ENCODE measurements around the gene SATL1.
"Not testable (repeated sequence)": the region's sequence is repeated elsewhere in the genome, so short reads cannot be mapped to it uniquely, and the experiment has no call there.

SATL1 gene

GRCh38 chrX:85113746-85114145 is 129.8 kb downstream of the SATL1 start:
- no peaks in the 10 kb centered on the region for H3K27me3 ChIP-seq (ENCODE audit: control insufficient read depth, insufficient read depth, low read length, poor library complexity, severe bottlenecking)
- H3K36me3 ChIP-seq (ENCODE audit: control insufficient read depth, insufficient read depth, low read length): no peaks in the 10 kb centered on the region
- WGBS, 2 experiments: 92 to 96% methylated on average over 2 of the region's 2 CpGs
- H3K9me3 ChIP-seq (ENCODE audit: control insufficient read depth, low read length): no peaks in the 10 kb centered on the region
- no peaks in the 10 kb centered on the region for H3K4me1 ChIP-seq (ENCODE audit: control insufficient read depth, insufficient read depth, low read length)
- no peak overlapping the region for H3K27ac ChIP-seq (ENCODE audit: insufficient read depth, low read depth, low read length, poor library complexity, severe bottlenecking)
- H3K4me3 ChIP-seq (ENCODE audit: insufficient read depth, low read depth, low read length): no peak overlapping the region

DNA sequence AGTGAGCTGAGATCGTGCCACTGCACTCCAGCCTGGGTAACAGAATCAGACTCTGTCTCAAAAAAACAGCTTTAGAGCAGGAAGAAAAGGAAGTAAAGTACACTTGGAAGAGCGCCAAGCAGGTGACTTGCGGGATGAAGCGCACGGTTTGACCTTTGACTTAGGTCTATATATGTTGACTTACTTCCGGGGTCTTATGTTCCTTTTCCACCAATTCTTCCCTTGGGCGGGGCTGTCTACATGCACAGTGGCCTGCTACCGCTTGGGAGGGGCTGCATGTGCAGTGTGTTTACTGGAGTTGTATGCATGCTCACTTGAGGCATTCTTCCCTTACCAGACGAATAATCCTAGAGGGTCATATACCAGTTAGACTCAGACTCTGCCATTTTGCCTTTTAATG is 131.3 kb downstream of the SATL1 start:
- no peak overlapping the region for H3K27ac ChIP-seq (ENCODE audit: insufficient read depth, low read depth, low read length, poor library complexity, severe bottlenecking)
- H3K9me3 ChIP-seq (ENCODE audit: control insufficient read depth, low read length): no peaks in the 10 kb centered on the region
- H3K27me3 ChIP-seq (ENCODE audit: control insufficient read depth, insufficient read depth, low read length, poor library complexity, severe bottlenecking): no peaks in the 10 kb centered on the region
- no peaks in the 10 kb centered on the region for H3K4me1 ChIP-seq (ENCODE audit: control insufficient read depth, insufficient read depth, low read length)
- no peak overlapping the region for H3K4me3 ChIP-seq (ENCODE audit: insufficient read depth, low read depth, low read length)
- WGBS, 2 experiments: 93 to 98% methylated on average over 8 to 9 of the region's 9 CpGs
- H3K36me3 ChIP-seq (ENCODE audit: control insufficient read depth, insufficient read depth, low read length): no peaks in the 10 kb centered on the region

- Histone ChIP-seq H3K4me3 (ENCODE audit: insufficient read depth, low read depth, low read length) (no peak overlapping the region), H3K27ac (ENCODE audit: insufficient read depth, low read depth, low read length, poor library complexity, severe bottlenecking) (no peak overlapping the region), H3K9me3 (ENCODE audit: control insufficient read depth, low read length) (no peaks in the 10 kb centered on the region), H3K27me3 (ENCODE audit: control insufficient read depth, insufficient read depth, low read length, poor library complexity, severe bottlenecking) (no peaks in the 10 kb centered on the region), H3K36me3 (ENCODE audit: control insufficient read depth, insufficient read depth, low read length) (no peaks in the 10 kb centered on the region), H3K4me1 (ENCODE audit: control insufficient read depth, insufficient read depth, low read length) (no peaks in the 10 kb centered on the region)
- WGBS, 2 experiments: no CpG with 5 or more reads among the region's 2 CpGs
Observed at GRCh38 chrX:85111347-85111746, 132.2 kb downstream of the SATL1 start.

DNA sequence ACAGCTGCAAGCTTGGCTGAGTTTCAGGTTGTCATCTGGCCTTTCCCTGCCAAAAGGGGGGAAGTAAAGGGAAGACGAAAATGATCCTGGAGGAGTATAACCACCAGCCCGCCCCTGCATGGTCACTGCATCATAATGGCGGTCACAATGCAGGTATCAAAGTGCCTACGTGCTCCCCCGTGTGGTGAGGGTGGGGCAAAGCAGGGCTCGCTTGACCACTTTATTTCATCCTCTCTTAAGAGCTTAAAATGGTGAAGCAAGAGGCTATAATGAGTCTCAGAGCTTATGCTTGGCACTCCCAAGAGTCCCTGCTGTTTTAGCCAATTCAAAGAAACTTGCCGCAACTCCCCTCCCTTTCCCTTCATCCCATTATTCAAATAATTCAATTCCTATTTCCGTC is 134.3 kb downstream of the SATL1 start:
- H3K9me3 ChIP-seq (ENCODE audit: control insufficient read depth, low read length): no peaks in the 10 kb centered on the region
- no peaks in the 10 kb centered on the region for H3K27me3 ChIP-seq (ENCODE audit: control insufficient read depth, insufficient read depth, low read length, poor library complexity, severe bottlenecking)
- H3K4me1 ChIP-seq (ENCODE audit: control insufficient read depth, insufficient read depth, low read length): no peaks in the 10 kb centered on the region
- H3K4me3 ChIP-seq (ENCODE audit: insufficient read depth, low read depth, low read length): no peak overlapping the region
- no peaks in the 10 kb centered on the region for H3K36me3 ChIP-seq (ENCODE audit: control insufficient read depth, insufficient read depth, low read length)
- no peak overlapping the region for H3K27ac ChIP-seq (ENCODE audit: insufficient read depth, low read depth, low read length, poor library complexity, severe bottlenecking)
- 65 to 66% methylated on average over 7 to 8 of the region's 8 CpGs for WGBS, 2 experiments

DNA sequence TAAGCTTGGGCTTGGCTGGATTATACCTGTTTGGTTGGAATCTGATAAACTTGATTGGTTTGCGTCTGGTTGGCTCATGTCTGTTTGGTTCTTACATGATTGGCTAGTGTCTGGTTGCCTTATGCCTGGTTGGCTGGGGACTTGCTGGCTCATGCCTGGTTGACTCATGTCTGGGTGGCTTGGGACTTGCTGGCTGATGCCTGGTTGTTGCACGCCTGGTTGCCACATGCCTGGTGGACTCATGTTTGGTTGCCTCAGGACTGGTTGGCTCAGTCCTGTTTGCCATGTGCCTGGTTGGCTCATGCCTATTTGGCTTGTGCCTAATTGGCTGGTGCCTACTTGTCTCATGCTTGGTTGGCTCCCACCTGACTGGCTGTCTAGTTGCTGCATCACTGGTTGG is 135.4 kb downstream of the SATL1 start:
- 99 to 100% methylated on average over 2 of the region's 2 CpGs for WGBS, 2 experiments
- Histone ChIP-seq H3K36me3 (ENCODE audit: control insufficient read depth, insufficient read depth, low read length) (no peaks in the 10 kb centered on the region), H3K4me3 (ENCODE audit: insufficient read depth, low read depth, low read length) (no peak overlapping the region), H3K27me3 (ENCODE audit: control insufficient read depth, insufficient read depth, low read length, poor library complexity, severe bottlenecking) (no peaks in the 10 kb centered on the region), H3K4me1 (ENCODE audit: control insufficient read depth, insufficient read depth, low read length) (no peaks in the 10 kb centered on the region), H3K27ac (ENCODE audit: insufficient read depth, low read depth, low read length, poor library complexity, severe bottlenecking) (no peak overlapping the region), H3K9me3 (ENCODE audit: control insufficient read depth, low read length) (no peaks in the 10 kb centered on the region)

DNA sequence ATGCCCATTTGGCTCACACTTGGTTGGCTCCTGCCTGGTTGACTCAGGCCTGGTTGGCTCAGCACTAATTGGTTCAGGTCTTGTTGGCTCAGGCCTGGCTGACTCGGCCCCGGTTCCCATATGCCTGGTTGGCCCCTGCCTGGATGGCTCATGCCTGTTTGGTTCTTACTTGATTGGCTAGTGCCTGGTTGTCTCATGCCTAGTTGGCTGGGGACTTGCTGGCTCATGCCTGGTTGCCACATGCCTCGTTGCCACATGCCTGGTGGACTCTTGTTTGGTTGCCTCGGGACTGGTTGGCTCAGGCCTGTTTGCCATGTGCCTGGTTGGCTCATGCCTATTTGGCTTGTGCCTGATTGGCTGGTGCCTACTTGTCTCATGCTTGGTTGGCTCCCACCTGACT is 136.2 kb downstream of the SATL1 start:
- Histone ChIP-seq H3K36me3 (ENCODE audit: control insufficient read depth, insufficient read depth, low read length) (no peaks in the 10 kb centered on the region), H3K27me3 (ENCODE audit: control insufficient read depth, insufficient read depth, low read length, poor library complexity, severe bottlenecking) (no peaks in the 10 kb centered on the region), H3K9me3 (ENCODE audit: control insufficient read depth, low read length) (no peaks in the 10 kb centered on the region), H3K4me3 (ENCODE audit: insufficient read depth, low read depth, low read length) (no peak overlapping the region), H3K27ac (ENCODE audit: insufficient read depth, low read depth, low read length, poor library complexity, severe bottlenecking) (no peak overlapping the region), H3K4me1 (ENCODE audit: control insufficient read depth, insufficient read depth, low read length) (no peaks in the 10 kb centered on the region)
- WGBS, 2 experiments: 85 to 89% methylated on average over 4 of the region's 4 CpGs

GRCh38 chrX:85089321-85089840 is 154.2 kb downstream of the SATL1 start:
- no peaks in the 10 kb centered on the region for H3K27me3 ChIP-seq (ENCODE audit: control insufficient read depth, insufficient read depth, low read length, poor library complexity, severe bottlenecking)
- H3K27ac ChIP-seq (ENCODE audit: insufficient read depth, low read depth, low read length, poor library complexity, severe bottlenecking): no peak overlapping the region
- H3K36me3 ChIP-seq (ENCODE audit: control insufficient read depth, insufficient read depth, low read length): no peaks in the 10 kb centered on the region
- H3K9me3 ChIP-seq (ENCODE audit: control insufficient read depth, low read length): no peaks in the 10 kb centered on the region
- H3K4me3 ChIP-seq (ENCODE audit: insufficient read depth, low read depth, low read length): no peak overlapping the region
- H3K4me1 ChIP-seq (ENCODE audit: control insufficient read depth, insufficient read depth, low read length): no peaks in the 10 kb centered on the region
- WGBS, 2 experiments: 95 to 96% methylated on average over 5 of the region's 5 CpGs

DNA sequence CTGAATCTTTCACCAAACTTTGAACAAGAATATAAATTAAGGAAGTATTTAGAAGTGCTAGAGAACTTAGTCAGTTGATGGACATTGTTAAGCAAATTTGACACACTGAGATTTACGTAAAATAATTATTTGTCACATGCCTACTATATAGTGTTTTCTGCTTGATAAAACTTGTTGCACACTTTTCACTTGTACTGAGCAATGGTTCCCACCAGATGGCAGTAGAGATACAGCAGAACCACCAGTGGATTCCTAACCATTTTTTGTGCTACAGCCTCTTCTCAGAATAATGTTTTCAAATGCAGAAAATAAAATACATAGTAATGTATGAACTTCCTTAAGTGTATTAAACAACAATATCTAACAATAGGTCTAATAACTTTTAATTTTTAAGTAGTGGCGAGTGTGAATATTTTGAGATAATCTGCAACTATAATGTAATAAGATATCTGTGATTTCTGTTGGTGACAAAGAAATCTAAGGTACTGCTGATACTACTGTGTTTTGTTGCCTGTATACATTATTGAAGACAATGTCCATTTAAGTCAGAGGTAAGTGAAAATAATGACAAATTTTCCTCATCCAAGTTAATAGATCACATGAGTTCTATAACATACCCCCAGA is 158.7 kb downstream of the SATL1 start:
- H3K9me3 ChIP-seq (ENCODE audit: control insufficient read depth, low read length): no peaks in the 10 kb centered on the region
- no peaks in the 10 kb centered on the region for H3K4me1 ChIP-seq (ENCODE audit: control insufficient read depth, insufficient read depth, low read length)
- H3K4me3 ChIP-seq (ENCODE audit: insufficient read depth, low read depth, low read length): no peak overlapping the region
- no peaks in the 10 kb centered on the region for H3K27me3 ChIP-seq (ENCODE audit: control insufficient read depth, insufficient read depth, low read length, poor library complexity, severe bottlenecking)
- H3K36me3 ChIP-seq (ENCODE audit: control insufficient read depth, insufficient read depth, low read length): no peaks in the 10 kb centered on the region
- no CpG with 5 or more reads among the region's 2 CpGs for WGBS, 2 experiments
- no peak overlapping the region for H3K27ac ChIP-seq (ENCODE audit: insufficient read depth, low read depth, low read length, poor library complexity, severe bottlenecking)

DNA sequence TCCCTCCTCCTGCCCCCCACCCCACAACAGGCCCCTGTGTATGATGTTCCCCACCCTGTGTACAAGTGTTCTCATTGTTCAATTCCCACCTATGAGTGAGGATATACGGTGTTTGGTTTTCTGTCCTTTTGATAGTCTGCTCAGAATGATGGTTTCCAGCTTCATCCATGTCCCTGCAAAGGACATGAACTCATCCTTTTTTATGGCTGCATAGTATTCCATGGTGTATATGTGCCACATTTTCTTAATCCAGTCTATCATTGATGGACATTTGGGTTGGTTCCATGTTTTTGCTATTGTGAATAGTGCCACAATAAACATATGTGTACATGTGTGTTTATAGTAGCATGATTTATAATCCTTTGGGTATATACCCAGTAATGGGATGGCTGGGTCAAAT is 166.3 kb downstream of the SATL1 start:
- WGBS, 2 experiments: 100% methylated on average over 1 of the region's 1 CpG; no CpG with 5 or more reads in 1 of the 2 experiments
- H3K9me3 ChIP-seq (ENCODE audit: control insufficient read depth, low read length); H3K4me1 ChIP-seq (ENCODE audit: control insufficient read depth, insufficient read depth, low read length); H3K4me3 ChIP-seq (ENCODE audit: insufficient read depth, low read depth, low read length); H3K36me3 ChIP-seq (ENCODE audit: control insufficient read depth, insufficient read depth, low read length); H3K27me3 ChIP-seq (ENCODE audit: control insufficient read depth, insufficient read depth, low read length, poor library complexity, severe bottlenecking); H3K27ac ChIP-seq (ENCODE audit: insufficient read depth, low read depth, low read length, poor library complexity, severe bottlenecking): not testable (repeated sequence)

GRCh38 chrX:85065512-85066198 is 177.9 kb downstream of the SATL1 start:
- H3K4me3 ChIP-seq (ENCODE audit: insufficient read depth, low read depth, low read length): no peak overlapping the region
- no peak overlapping the region for H3K27ac ChIP-seq (ENCODE audit: insufficient read depth, low read depth, low read length, poor library complexity, severe bottlenecking)
- H3K4me1 ChIP-seq (ENCODE audit: control insufficient read depth, insufficient read depth, low read length): no peaks in the 10 kb centered on the region
- no peaks in the 10 kb centered on the region for H3K9me3 ChIP-seq (ENCODE audit: control insufficient read depth, low read length)
- 64 to 66% methylated on average over 3 to 4 of the region's 4 CpGs for WGBS, 2 experiments
- H3K36me3 ChIP-seq (ENCODE audit: control insufficient read depth, insufficient read depth, low read length): no peaks in the 10 kb centered on the region
- no peaks in the 10 kb centered on the region for H3K27me3 ChIP-seq (ENCODE audit: control insufficient read depth, insufficient read depth, low read length, poor library complexity, severe bottlenecking)

Measured in ectodermal cell (in vitro differentiated cells).